Endothelial cell of umbilical vein (primary cell): ENCODE data around the gene C11orf58. TPM values are rescaled to one million over a fixed set of nuclear protein-coding genes. Genes with fewer than 3 reads are reported as not detected.

ENCODE experiments used
- Bru-seq: library from RNA; stranded (reverse); fragments of 400-500 nt; gene quantifications from one replicate; lab custom pipeline; 2021; lab: Mats Ljungman, UMichigan
- BruChase-seq, 2 experiments: library from RNA; stranded (reverse); fragments of 400-500 nt; gene quantifications; one replicate each; lab custom pipeline; 2021; lab: Mats Ljungman, UMichigan
- BruUV-seq: library from RNA; stranded (reverse); fragments of 400-500 nt; replicated peaks from 2 replicates; lab custom pipeline; 2021; lab: Mats Ljungman, UMichigan
- CTCF ChIA-PET: fragments of 300-600, 350-600 bp; sonication (Branson Sonifier 250); formaldehyde crosslinking; loops from one replicate; lab custom pipeline; 2021; ENCODE audit warnings: antibody characterized with exemption, inconsistent platforms; lab: Charles Lee
- POLR2A ChIA-PET: fragments of 300-600, 350-600 bp; sonication (Branson Sonifier 250); formaldehyde crosslinking; loops from one replicate; lab custom pipeline; 2021; ENCODE audit warnings: antibody characterized with exemption, inconsistent platforms; lab: Charles Lee
- DNase-seq: peaks from one replicate; pipeline ENCODE4 v3.0.0-alpha.2; 2011; ENCODE audit warnings: low read depth, low spot score
- FAIRE-seq: peaks from 2 replicates; lab custom pipeline; 2011; peaks lifted over from hg19 to GRCh38; lab: Jason Lieb, UNC
- H2AFZ ChIP-seq: 2 replicates; pipeline ENCODE4 v1.6.0; 2012; ENCODE audit warnings: low read depth, low read length, control low read depth, inconsistent platforms
- H3K27ac ChIP-seq: 2 replicates; pipeline ENCODE4 v1.5.1; 2011; ENCODE audit warnings: low read depth, mild to moderate bottlenecking, control low read depth, low read length, moderate library complexity; ENCODE audit not compliant: insufficient read depth
- H3K27me3 ChIP-seq, 2 experiments: 2 replicates each; pipeline versions ENCODE4 v1.6.0 to v1.6.1; 2011; ENCODE audit warnings: low read length in 2 of 2, mixed read lengths in 1 of 2; ENCODE audit not compliant: control insufficient read depth in 2 of 2, insufficient read depth in 2 of 2
- H3K36me3 ChIP-seq, 2 experiments: 2 replicates in 1 of 2; 3 replicates in 1 of 2; pipeline ENCODE4 v1.5.1; 2011; ENCODE audit warnings: low read length in 2 of 2, mild to moderate bottlenecking in 1 of 2, moderate library complexity in 1 of 2; ENCODE audit not compliant: control insufficient read depth in 2 of 2, insufficient read depth in 2 of 2; ENCODE audit errors: extremely low read depth in 1 of 2
- H3K4me1 ChIP-seq: 3 replicates; pipeline ENCODE4 v1.5.1; 2011; ENCODE audit warnings: mild to moderate bottlenecking, low read length; ENCODE audit not compliant: control insufficient read depth, insufficient read depth; ENCODE audit errors: extremely low read depth
- H3K4me2 ChIP-seq: 2 replicates; pipeline ENCODE4 v1.6.1; 2011; ENCODE audit warnings: low read length, control low read depth, mixed read lengths; ENCODE audit not compliant: insufficient read depth
- H3K4me3 ChIP-seq, 3 experiments: fragments of 200-600 bp in 1 of 3; sonication (generic), shearing (Covaris generic) in 1 of 3; replicated peaks in 1 of 3; 2 replicates each; pipeline ENCODE4 v1.5.1; 2011 to 2016; ENCODE audit warnings: control low read depth in 3 of 3, low read length in 3 of 3, mild to moderate bottlenecking in 2 of 3, inconsistent platforms in 1 of 3, low read depth in 1 of 3, moderate library complexity in 1 of 3; ENCODE audit not compliant: insufficient read depth in 1 of 3
- H3K79me2 ChIP-seq: 2 replicates; pipeline ENCODE4 v1.6.0; 2012; ENCODE audit warnings: low read length, inconsistent platforms; ENCODE audit not compliant: control insufficient read depth, insufficient read depth
- H3K9ac ChIP-seq: replicated peaks from 2 replicates; pipeline ENCODE3; 2011; ENCODE audit warnings: low read length, control low read depth; ENCODE audit not compliant: insufficient read depth; ENCODE audit errors: extremely low read depth
- H3K9me1 ChIP-seq: replicated peaks from 3 replicates; pipeline ENCODE4 v1.6.0; 2011; ENCODE audit warnings: mild to moderate bottlenecking, low read length; ENCODE audit not compliant: control insufficient read depth, insufficient read depth; ENCODE audit errors: extremely low read depth
- H3K9me3 ChIP-seq: replicated peaks from 2 replicates; pipeline ENCODE4 v1.5.1; 2012; ENCODE audit warnings: low read length, inconsistent platforms; ENCODE audit not compliant: control insufficient read depth, insufficient read depth
- H4K20me1 ChIP-seq: replicated peaks from 2 replicates; pipeline ENCODE3; 2011; ENCODE audit warnings: mild to moderate bottlenecking, low read length; ENCODE audit not compliant: control insufficient read depth, insufficient read depth; ENCODE audit errors: extremely low read depth
- EZH2 ChIP-seq: IDR thresholded peaks from 2 replicates; pipeline ENCODE4 v1.6.1; 2012; ENCODE audit warnings: borderline replicate concordance, low read depth, mild to moderate bottlenecking, moderate library complexity, low read length, inconsistent platforms; ENCODE audit not compliant: severe bottlenecking
- FOS ChIP-seq: IDR thresholded peaks from 2 replicates; pipeline ENCODE4 v1.6.1; 2011; ENCODE audit warnings: mild to moderate bottlenecking, low read length, moderate library complexity, borderline replicate concordance; ENCODE audit not compliant: insufficient read depth
- GATA2 ChIP-seq: IDR thresholded peaks from 2 replicates; pipeline ENCODE4 v1.7.0; 2011; ENCODE audit warnings: low read depth, mild to moderate bottlenecking, moderate library complexity, mixed read lengths, low read length; ENCODE audit not compliant: insufficient read length, insufficient read depth
- JUN ChIP-seq: IDR thresholded peaks from 2 replicates; pipeline ENCODE4 v1.6.1; 2011; ENCODE audit warnings: borderline replicate concordance, low read depth; ENCODE audit not compliant: insufficient read length, insufficient read depth
- MYC ChIP-seq: IDR thresholded peaks from one replicate; pipeline ENCODE4 v1.6.1; 2011; ENCODE audit warnings: mild to moderate bottlenecking, low read depth, low read length
- POLR2A ChIP-seq: IDR thresholded peaks from 2 replicates; pipeline ENCODE4 v1.6.1; 2012; ENCODE audit warnings: low read depth, mild to moderate bottlenecking, control low read depth, low read length
- POLR2AphosphoS5 ChIP-seq: IDR thresholded peaks from 2 replicates; pipeline ENCODE4 v1.6.1; 2012; ENCODE audit warnings: low read depth, mild to moderate bottlenecking, control low read depth, low read length, moderate library complexity; ENCODE audit not compliant: insufficient read depth
- dilution Hi-C: fragments of 300-500 bp; cut with MboI; formaldehyde crosslinking; loops from one replicate; pipeline ENCODE4 v1.15.0; 2019; ENCODE audit warnings: low sequenced_read_pairs; ENCODE audit not compliant: extremely low pct_ligation_motif_present
- intact Hi-C: fragments of 100-400 bp; cut with micrococcal nuclease; formaldehyde crosslinking; loops from one replicate; pipeline ENCODE4 v1.10.0; 2022
- long read RNA-seq: library from polyadenylated mRNA; stranded (forward); transcript quantifications from one replicate; pipeline ENCODE4 v2.0.0, GENCODE V29; 2021
- polyA minus RNA-seq, 3 experiments: library from RNA; depleted of rRNA, polyadenylated mRNA; stranded (reverse); fragments of >200 nt; gene quantifications; 1 replicate in 1 of 3; 2 replicates in 2 of 3; pipeline ENCODE4 v1.2.3, GENCODE V29; 2011
- polyA plus RNA-seq, 4 experiments: library from polyadenylated mRNA; depleted of rRNA in 3 of 4; stranded (reverse) in 3 of 4; unstranded in 1 of 4; fragments of >200 nt; gene quantifications; 2 replicates each; pipeline versions ENCODE4 v1.2.1 to v1.2.3, GENCODE V29; 2011 to 2012; ENCODE audit warnings: missing spikeins in 1 of 4
- total RNA-seq: library from RNA; stranded (reverse); gene quantifications from 2 replicates; pipeline ENCODE4 v1.2.3, GENCODE V29; 2021
- TF ChIP-seq, protein P1 (sequence below), 2 donors: IDR thresholded peaks; 1 replicate in 1 of 2; 2 replicates in 1 of 2; pipeline ENCODE4 v1.5.1; 2011; ENCODE audit warnings: low read length in 2 of 2, mild to moderate bottlenecking in 2 of 2, moderate library complexity in 2 of 2, control low read depth in 1 of 2, inconsistent platforms in 1 of 2, low read depth in 1 of 2; ENCODE audit not compliant: insufficient read depth in 1 of 2; ENCODE audit errors: extremely low read depth in 1 of 2
- TF ChIP-seq, protein P2 (sequence below): IDR thresholded peaks from 2 replicates; pipeline ENCODE4 v1.6.1; 2011; ENCODE audit not compliant: insufficient read depth, insufficient read length

The C11orf58 gene
- total RNA-seq (131 and 150 TPM in 2 replicates), polyA plus RNA-seq (41.8 and 88.4 TPM in 2 replicates), polyA minus RNA-seq (86.3 and 98.1 TPM in 2 replicates), Bru-seq, nascent RNA (percentile 96 among the genes with signal in this experiment), BruChase-seq, experiment 1, labeled RNA remaining after a 6-hour chase (percentile 97 among the genes with signal in this experiment), BruChase-seq, experiment 2, labeled RNA remaining after a 2-hour chase (percentile 98 among the genes with signal in this experiment)
- polyA plus RNA-seq (2011; cell fraction: cytosol; rRNA removed): 149 and 163 TPM in 2 replicates
- polyA plus RNA-seq (2011; cell fraction: nucleus; rRNA removed): 79.6 and 94.2 TPM in 2 replicates
- polyA plus RNA-seq (2012): 185 and 199 TPM in 2 replicates
- polyA minus RNA-seq (2011; cell fraction: cytosol; rRNA and poly(A)+ RNA removed): 143 TPM
- 64.9 and 68.3 TPM in 2 replicates for polyA minus RNA-seq (2011; cell fraction: nucleus; rRNA and poly(A)+ RNA removed)
- long read RNA-seq, full-length matches to known transcripts: 532 of 589 reads
- long read RNA-seq, partial matches to known transcripts: 2 of 589 reads
- long read RNA-seq, other reads (novel, unspliced or antisense): 55 of 589 reads

DNA sequence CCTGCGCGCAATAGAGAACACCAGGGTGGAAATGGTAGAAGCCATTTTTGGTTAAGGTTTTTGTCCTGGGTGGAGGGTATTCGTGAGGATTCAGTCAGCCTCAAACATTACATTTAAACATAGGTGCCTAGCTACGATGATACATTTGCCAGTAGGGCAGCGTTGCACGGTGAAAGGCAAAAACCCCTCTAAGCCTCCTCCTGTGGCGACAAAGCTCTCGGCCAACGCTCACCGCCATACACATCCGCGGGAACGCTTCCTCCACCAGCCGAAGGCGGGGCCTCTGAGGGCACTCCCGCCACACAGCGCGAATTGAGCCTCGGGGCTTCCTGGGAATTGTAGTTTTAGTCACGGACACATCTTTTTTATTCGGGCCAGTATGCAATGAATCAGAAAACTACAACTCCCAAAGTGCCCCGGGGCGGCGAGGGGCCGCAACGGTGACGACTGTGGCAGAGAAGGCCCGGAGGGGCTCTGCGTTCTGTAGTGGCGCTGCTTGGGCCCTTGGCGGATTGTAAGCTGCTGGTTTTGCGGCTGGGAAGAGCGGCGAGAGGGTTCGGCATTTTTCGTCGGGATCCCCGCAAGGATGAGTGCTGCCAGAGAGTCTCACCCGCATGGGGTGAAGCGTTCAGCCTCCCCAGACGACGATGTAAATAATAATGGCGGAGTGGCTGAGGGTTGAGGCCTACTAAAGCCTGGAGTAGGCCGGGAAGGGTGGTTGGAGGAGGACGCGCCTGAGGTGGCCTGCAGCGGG lies at the start of gene C11orf58:
TSS of gene C11orf58 (plus strand) at position 455 of the 754 bp plus-strand sequence. CDS start at position 587, 132 bp downstream.
- peak; percentile 92 for TF ChIP-seq POLR2A
- TF ChIP-seq POLR2AphosphoS5: peak; percentile 89
- TF ChIP-seq MYC: no peak
- no peak for TF ChIP-seq EZH2
- Histone ChIP-seq H4K20me1 (peaks cover 9% of the 10 kb centered on the region), H3K9ac (peak within 1 kb of the TSS; percentile 99), H3K27me3 (no peaks in the 10 kb centered on the region), H3K79me2 (peaks cover 47% of the 10 kb centered on the region), H3K4me2 (peak within 1 kb of the TSS; percentile 92), H3K9me1 (no peaks in the 10 kb centered on the region), H3K4me3 (peak within 1 kb of the TSS; percentile 80 to 94 (median 87)), H2AFZ (peak within 1 kb of the TSS; percentile 90), H3K4me1 (peaks cover 18% of the 10 kb centered on the region), H3K9me3 (no peaks in the 10 kb centered on the region), H3K36me3 (peaks cover 0 to 2% of the 10 kb centered on the region in 2 experiments), H3K27ac (peak within 1 kb of the TSS; percentile 98)
- CTCF ChIA-PET: interaction anchor here (1.5 kb wide), 1 partner anchor 12 kb away, joined by 5 read pairs; no protein-coding TSS in a partner anchor
- FAIRE-seq (peak; percentile 96), DNase-seq (peak; percentile 99)
- dilution Hi-C loops: no loop called here
- POLR2A ChIA-PET: interaction anchor here (0.6 to 1.0 kb wide), 2 partner anchors 12 to 458 kb away, joined by 3 read pairs; no protein-coding TSS in a partner anchor
- intact Hi-C loops: loop anchor here (1.0 to 5.0 kb wide), 4 partner anchors 21 to 339 kb away; partner anchors contain the start of gene RPS13
- BruUV-seq: no TSS peak

DNA sequence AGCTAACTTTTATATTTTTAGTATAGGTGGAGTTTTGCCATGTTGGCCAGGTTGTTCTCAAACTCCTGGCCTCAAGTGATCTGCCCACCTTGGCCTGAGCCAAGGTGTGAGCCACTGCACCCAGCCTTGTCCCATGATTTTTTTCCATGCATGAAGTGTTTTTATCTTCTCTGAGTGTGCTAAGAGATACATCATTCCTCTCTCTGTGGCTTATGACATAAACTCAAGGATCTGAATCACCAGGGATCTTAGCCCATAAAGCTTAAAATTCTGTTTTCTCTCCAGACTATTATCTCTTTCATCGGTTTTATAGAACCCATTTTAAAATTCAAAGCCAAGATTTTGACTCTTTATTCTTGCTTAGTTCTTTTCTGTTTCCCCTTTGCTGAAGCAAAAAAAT lies 48.4 kb upstream of the C11orf58 start:
- TF ChIP-seq JUN (no peak), FOS (no peak), GATA2 (no peak), POLR2A (no peak), EZH2 (no peak), POLR2AphosphoS5 (no peak), MYC (no peak)
- TF ChIP-seq, protein P1, sequence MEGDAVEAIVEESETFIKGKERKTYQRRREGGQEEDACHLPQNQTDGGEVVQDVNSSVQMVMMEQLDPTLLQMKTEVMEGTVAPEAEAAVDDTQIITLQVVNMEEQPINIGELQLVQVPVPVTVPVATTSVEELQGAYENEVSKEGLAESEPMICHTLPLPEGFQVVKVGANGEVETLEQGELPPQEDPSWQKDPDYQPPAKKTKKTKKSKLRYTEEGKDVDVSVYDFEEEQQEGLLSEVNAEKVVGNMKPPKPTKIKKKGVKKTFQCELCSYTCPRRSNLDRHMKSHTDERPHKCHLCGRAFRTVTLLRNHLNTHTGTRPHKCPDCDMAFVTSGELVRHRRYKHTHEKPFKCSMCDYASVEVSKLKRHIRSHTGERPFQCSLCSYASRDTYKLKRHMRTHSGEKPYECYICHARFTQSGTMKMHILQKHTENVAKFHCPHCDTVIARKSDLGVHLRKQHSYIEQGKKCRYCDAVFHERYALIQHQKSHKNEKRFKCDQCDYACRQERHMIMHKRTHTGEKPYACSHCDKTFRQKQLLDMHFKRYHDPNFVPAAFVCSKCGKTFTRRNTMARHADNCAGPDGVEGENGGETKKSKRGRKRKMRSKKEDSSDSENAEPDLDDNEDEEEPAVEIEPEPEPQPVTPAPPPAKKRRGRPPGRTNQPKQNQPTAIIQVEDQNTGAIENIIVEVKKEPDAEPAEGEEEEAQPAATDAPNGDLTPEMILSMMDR (IDR thresholded peaks at IDR 0.05; ENCODE audit: extremely low read depth in 1 of 2, insufficient read depth in 1 of 2, low read depth in 1 of 2, low read length in 2 of 2): no peak
- TF ChIP-seq, protein P2, sequence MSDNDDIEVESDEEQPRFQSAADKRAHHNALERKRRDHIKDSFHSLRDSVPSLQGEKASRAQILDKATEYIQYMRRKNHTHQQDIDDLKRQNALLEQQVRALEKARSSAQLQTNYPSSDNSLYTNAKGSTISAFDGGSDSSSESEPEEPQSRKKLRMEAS: no peak
- dilution Hi-C loops (no loop called here), intact Hi-C loops (no loop called here)
- no peak overlapping the region for H3K4me3 ChIP-seq
- ChIA-PET POLR2A (no interaction called here), CTCF (no interaction called here)
- H3K27ac ChIP-seq: no peak overlapping the region
- H3K4me1 ChIP-seq: no peaks in the 10 kb centered on the region
- H3K27me3 ChIP-seq: no peaks in the 10 kb centered on the region
- H3K4me2 ChIP-seq: no peak overlapping the region
- H4K20me1 ChIP-seq: no peaks in the 10 kb centered on the region
- no peaks in the 10 kb centered on the region for H3K36me3 ChIP-seq
- no peaks in the 10 kb centered on the region for H3K9me1 ChIP-seq
- no peaks in the 10 kb centered on the region for H3K9me3 ChIP-seq
- no peak overlapping the region for H2AFZ ChIP-seq
- BruUV-seq: no TSS peak
- DNase-seq (no peak), FAIRE-seq (no peak)
- no peaks in the 10 kb centered on the region for H3K79me2 ChIP-seq
- no peak overlapping the region for H3K9ac ChIP-seq
